HG02623 (cell line): ENCODE data around the gene MYOZ3.

Experiments
- ATAC-seq: cut with Tn5 transposase; IDR thresholded peaks from one replicate; pipeline ENCODE4 v1.9.1; 2021; ENCODE audit warnings: moderate library complexity; ENCODE audit not compliant: unreplicated experiment

MYOZ3 gene

DNA sequence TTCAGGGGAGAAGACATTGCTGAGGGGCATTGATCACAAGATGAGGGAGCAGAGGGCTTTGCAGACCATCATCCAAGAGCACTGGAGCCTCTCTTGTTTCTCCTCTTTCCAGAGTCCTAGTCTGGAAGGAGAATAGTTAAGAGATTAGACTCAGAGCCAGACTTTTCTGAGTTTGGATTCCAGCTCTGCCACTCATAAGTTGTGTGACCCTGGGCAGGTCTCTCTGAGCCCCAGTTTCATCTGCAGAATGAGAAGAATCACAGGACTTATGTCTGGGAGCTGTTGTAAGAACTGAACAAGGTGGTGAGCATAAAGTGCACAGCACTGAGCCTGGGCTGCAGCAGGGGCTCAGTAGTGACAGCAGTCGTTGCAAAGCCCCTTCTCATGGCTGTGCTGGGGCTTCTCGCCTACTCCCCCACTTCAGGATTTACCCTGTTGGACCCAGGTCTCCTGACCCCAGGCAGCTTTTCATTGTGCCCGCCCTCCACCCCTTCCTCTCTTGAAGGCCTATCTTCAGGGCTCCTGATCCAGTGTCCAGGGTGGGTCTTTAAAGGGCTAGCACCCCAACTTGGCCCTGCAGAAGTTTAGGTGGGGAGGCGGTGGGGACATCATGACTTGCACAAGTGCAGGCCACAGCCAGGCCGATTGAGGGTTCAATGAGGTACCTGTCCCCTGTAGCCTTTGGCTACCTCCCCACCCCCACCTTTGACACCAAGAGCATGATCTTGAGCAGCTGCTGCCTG lies 19.1 kb upstream of the MYOZ3 start:
- ATAC-seq: no peak

DNA sequence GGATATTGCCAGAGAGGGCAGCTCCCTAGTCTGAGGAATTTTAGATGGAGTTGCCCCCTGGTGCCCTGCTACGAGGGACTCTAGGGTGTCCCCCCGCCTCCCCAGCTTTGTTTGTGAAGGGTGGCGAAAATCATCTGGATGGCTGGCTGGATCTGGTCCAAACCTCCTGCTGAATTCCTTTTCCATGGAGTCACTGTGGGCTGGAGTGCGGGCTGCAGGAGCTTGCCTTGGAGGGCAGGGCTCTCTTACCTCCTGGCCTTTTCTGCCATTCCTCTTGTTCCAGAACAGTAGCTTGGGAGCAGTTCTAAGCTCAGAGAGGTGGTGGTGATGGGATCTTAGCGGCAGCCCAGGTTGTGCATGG lies 18.5 kb upstream of the MYOZ3 start:
- no peak for ATAC-seq

DNA sequence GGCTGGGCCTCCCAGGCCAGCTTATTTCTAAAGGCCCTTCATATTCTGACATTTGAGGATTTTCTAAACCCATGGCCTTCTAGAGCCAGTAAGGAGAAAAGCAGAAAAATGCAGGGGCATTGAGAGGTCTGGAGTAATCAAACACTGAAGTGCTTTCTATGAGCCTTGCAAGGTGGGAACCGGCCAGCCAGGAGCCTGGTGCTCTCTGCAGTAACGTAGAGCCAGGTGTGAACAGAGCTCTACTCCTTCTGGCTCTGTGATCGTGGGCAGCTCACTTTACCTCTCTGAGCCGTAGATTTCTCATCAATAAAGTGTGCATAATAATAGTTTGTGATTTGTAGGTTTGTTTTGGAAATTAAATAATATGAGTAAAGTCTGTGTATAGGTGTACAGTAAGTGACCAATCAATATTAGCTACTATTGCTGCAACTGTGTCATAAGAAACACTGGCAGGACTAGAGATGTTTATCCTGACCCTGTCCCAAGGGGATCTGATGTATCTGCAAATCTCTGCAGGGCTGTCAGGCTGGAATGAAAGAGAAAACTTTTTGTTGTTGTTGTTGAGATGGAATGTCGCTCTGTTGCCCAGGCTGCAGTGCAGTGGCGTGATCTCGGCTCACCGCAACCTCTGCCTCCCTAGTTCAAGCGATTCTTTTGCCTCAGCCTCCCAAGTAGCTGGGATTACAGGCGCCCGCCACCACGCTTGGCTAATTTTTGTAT lies 17.9 kb upstream of the MYOZ3 start:
- no peak for ATAC-seq

DNA sequence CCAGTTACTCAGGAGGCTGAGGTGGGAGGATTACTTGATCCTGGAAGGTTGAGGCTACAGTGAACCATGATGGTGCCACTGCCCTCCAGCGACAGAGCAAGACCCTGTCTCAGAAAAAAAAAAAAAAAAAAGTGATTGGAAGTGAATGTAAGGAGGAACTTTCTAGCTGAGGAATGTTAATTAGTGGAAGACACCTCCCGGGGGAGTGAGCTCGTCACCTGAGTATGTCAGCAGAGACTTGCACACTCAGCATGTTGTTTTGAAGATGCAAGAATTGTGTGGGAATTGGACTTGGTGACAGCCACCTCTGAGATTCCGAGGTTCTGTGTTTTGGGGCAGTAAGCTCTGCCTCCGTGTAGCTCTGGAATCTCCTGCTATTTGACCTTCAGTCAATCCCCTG lies 17.0 kb upstream of the MYOZ3 start:
- ATAC-seq: no peak

DNA sequence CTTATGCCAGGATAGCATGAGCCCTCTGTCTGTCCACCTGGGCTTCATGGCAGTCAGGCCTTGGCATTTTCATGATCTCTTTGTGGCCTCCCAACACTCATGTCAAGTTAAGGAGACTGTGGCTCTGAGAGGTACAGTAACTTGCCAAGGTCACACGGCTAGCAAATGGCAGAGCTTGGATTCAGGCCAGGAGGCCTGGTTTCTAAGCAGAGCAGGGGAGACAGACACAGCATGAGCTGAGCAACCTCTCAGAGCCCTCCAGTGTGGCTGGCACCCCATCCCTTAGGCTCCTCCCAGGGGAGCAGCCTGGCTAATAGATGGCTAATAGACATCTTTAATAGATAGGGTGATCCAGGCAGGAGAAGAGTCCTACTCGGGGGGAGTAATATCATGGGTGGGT lies 16.5 kb upstream of the MYOZ3 start:
- no peak for ATAC-seq

DNA sequence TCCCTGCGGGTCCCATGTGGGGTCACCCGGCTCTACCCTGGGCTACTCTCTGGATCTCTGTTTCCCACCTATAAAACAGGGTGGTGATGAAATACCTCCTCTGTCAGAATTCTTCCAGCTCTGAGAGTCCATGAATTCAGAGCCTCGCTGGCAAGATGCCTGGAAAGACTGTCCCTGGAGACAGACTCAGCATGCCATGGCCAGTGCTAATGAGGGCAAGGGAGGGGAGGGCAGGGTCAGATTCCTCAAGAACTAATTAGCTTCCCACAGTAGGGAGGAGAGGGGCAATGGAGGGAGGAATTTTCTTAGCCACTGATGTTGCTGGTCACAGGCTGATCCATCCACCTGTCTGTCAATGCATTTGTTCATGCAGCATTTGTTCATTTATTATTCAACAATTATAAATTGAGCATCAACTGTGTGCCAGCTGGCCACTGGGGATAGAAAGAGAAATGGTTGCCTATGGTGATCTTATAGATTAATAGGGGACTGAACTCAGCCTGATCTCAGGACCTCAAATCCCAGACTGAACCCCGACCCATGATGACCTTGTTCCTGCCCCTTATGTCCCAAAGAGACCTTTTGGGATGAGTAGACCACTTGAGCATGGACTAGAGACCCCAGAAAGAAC lies 15.9 kb upstream of the MYOZ3 start:
- no peak for ATAC-seq

DNA sequence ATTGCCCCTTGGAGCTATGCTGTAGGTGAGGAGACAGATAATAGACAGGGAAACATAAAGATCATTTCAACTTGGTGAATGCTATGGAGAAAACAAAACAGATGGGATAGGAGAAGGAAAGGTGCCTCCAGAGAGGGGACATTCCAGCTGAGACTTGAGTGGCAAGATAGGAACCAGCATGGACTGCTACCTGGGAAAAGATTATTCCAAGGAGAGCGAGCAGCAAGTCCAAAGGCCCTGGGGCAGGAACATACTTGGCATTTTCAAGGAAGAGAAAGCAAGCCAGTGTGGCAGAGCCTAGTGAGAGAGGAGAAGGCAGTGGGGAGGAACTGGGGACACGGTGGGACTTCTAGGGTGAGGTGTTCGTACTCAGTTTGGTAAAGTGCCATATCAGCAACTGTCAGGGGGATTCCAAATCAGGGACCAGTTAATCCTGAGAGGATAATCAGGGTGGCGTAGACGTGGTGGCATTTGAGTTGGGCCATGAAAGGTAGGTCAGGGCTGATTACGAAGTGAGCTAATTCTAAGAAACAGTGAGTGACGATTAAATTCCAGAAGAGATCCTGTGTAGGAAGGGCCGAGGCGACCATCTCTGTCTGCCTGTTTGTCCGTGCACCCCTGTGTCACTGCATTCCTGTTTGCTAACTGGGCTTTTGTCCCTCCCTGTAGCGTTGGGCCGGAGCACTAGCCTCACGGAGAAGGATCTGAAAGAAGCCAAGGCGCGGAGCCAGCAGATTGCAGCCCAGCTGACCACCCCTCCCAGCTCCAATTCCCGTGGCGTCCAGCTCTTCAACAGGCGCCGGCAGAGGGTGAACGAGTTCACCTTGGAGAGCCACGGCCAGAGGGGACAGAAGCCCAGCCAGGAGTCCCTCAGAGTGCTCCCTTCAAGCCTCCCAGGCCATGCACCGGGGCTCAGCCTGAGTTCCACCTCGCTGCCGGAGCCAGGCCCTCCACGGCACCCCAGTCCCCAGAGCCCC lies 13.5 kb upstream of the MYOZ3 start:
- ATAC-seq: no peak

DNA sequence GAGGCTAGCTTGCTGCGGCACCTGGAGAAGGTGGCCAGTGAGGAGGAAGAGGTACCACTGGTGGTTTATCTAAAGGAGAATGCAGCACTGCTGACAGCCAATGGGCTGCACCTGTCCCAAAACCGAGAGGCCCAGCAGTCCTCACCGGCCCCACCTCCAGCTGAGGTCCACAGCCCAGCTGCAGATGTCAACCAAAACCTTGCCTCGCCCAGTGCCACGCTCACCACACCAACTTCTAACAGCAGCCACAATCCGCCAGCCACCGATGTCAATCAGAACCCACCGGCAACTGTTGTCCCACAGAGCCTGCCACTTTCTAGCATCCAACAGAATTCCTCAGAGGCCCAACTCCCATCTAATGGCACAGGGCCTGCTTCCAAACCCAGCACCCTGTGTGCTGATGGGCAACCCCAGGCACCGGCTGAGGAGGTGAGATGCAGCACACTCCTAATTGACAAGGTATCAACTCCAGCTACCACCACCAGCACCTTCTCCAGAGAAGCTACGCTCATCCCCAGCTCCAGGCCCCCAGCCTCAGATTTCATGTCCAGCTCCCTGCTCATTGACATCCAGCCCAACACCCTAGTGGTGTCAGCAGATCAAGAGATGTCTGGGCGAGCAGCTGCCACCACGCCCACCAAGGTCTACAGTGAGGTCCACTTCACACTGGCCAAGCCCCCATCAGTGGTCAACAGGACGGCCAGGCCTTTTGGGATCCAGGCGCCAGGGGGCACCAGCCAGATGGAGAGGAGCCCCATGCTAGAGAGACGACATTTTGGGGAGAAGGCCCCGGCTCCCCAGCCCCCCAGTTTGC lies 12.6 kb upstream of the MYOZ3 start:
- no peak for ATAC-seq

DNA sequence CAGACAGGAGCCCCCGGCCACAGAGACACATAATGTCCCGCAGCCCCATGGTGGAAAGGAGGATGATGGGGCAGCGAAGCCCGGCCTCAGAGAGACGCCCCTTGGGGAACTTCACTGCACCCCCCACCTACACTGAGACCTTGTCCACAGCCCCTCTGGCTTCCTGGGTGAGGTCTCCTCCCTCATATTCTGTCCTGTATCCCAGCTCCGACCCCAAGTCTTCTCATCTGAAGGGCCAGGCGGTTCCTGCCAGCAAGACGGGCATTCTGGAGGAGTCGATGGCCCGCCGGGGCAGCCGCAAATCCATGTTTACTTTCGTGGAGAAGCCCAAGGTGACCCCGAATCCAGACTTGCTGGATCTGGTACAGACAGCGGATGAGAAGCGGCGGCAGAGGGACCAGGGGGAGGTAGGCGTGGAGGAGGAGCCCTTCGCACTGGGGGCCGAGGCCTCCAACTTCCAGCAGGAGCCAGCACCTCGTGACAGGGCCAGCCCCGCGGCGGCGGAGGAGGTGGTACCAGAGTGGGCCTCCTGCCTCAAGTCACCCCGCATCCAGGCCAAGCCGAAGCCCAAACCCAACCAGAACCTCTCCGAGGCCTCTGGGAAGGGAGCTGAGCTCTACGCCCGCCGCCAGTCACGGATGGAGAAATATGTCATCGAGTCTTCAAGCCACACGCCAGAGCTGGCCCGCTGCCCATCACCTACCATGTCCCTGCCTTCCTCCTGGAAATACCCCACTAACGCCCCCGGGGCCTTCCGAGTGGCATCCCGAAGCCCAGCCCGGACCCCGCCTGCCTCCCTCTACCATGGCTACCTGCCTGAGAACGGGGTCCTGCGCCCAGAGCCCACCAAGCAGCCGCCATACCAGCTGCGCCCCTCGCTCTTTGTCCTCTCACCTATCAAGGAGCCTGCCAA lies 11.7 kb upstream of the MYOZ3 start:
- no peak for ATAC-seq

DNA sequence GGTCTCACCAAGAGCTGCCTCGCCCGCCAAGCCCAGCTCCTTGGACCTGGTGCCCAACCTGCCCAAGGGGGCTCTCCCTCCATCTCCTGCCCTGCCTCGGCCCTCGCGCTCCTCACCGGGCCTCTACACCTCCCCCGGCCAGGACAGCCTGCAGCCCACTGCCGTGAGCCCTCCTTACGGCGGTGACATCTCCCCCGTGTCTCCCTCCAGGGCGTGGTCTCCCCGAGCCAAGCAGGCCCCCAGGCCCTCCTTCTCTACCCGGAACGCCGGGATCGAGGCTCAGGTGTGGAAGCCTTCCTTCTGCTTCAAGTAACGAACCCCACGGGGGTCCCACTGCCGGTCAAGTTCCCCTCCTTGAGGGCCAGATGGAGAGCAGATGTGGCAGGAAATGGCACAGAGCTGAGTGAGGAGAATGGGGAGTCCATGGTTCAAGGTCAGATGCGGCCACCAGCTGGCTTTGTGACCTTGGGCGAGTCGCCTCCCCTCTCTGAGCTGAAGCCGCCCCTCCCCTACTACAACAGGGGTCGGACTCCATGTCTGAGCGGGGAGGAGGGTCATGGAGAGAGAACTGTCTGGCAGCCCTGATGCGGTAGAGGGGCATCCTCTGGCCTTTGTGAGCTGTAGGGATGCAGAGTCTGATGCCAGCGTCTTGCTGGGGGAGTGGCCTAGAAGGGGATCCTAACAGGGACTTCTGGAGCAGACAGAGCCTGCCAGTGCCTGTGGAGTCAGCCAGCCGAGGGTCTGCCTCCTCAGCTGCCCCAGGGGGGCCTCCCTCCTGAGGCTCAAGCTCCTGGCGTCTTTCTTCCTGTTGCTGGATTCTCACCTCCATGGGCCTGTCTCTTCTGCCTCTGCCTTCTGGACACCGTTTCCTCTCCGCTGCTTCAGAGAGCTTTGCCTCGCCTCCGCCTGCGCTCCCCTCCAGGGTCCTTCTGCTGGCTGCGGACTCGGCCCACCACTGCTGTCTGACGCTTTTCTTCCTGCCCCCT lies 10.7 kb upstream of the MYOZ3 start:
- ATAC-seq: no peak

DNA sequence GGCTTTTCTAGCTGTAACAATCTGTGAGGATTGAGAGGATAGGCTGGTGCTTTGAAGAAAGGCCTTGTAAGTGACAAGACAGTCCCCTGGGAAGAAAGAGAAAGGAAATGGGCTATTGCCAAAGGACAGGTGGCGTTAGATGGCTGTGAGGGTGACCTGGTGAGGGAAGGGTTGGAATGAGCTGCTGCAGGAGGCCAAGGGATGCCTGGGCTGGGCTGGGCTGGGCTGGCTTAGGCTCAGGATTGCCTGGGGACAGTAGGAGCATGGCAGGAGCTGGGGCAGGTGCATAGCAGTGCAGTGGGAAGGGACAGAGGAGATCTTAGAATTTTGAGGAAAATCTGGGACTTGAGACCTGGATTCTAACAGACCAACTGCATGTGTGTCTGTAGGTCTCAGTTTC lies 9.7 kb upstream of the MYOZ3 start:
- no peak for ATAC-seq

DNA sequence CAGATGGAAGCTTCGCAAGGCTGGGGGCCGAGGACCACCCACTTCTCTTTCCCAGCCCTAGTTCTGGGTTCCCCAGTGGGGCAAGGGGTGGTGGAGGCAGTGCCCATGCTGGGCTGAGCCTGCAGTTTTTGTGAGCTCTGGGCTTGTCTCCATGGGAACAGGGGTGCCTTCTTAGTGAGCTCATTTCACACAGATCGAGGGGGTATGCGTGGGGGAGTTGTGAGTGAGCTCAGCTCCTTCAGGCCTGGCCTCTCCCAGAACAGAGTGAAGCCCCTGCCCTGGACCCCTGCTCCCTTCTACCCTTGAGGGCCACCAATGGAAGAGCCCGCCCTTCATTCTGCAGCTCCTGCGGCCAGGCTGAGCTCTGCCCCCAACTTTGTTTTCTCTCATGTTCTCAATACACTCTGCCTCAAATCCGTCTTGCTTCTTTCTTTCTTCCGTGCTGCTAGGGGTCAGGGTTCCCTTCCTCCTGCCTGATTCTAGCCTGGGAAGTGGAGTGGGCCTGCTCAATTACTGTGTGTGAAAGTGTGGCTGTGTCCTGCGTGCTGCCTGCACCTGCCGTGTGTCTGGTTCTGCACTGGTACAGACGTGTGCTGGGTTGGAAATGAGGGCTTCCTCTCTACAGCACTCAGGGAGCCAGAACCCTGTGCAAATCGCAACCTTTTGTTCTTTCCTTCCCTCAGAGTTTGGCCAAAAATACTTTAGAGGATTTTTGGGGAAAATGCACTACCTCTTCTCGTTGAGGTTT lies 9.0 kb upstream of the MYOZ3 start:
- no peak for ATAC-seq

DNA sequence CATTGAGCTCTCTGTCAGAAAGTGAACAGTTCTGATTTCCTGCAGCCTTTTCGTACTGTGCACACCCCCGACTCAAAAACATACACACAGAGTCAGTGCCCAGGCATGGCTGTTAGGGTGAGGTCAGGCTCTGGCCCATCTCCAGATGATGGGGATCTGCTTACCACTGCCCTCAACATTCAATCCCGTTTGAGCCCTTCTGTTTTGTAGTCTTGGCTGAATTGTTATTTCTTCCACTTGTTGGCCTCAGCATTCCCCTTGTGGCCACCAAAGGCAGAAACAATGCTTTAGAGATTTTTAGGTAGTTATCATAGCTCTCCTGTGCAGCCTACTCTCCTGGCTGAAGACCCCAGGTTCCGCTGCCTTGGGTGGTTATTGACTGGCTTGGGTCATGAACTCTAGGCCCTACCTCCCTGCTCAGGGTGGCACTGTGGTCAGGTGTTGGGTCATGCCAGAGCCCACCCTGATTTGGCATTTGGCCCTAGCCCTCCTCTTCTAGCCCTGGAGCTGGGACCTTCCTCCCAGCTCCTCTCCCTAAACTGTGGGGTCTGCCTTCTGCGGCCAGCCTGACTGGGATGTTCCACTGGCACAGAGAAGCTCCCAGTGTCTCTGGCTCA lies 7.8 kb upstream of the MYOZ3 start:
- no peak for ATAC-seq

DNA sequence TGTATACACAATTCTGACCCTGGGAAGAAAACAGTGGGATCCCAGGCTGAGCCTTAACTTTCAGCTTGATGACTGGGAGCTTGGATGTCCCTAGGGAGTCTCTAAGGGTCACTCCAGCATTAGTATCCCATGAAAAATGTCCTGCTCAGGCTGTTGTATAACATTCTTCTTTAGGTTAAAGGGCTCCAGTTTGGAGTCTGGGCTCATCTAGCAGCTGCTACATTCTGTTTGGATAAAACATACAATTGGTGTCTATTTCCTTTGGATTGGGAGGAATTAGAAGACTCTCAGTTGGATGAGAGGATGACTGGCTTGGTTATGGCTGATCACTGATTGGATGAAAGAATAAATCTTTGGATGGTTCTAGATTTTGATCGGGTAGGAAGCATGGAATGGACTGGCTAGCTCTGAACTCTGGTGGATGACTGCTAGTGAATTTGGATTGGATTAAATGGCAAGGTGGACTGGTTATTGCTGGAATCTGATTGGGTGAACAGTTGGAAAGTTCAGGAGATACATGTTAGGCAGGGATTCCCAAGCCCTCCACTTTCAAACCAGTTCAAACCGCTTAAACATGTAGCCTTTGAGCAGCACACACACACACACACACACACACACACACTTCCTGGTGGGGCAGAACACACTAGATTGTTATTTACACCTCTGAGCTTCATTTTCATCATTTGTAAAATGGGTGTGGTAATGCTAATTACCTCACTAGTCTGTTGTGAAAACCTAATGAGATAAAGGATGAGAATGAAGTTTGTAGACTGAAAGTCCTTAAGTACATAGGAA lies 7.1 kb upstream of the MYOZ3 start:
- ATAC-seq: no peak

DNA sequence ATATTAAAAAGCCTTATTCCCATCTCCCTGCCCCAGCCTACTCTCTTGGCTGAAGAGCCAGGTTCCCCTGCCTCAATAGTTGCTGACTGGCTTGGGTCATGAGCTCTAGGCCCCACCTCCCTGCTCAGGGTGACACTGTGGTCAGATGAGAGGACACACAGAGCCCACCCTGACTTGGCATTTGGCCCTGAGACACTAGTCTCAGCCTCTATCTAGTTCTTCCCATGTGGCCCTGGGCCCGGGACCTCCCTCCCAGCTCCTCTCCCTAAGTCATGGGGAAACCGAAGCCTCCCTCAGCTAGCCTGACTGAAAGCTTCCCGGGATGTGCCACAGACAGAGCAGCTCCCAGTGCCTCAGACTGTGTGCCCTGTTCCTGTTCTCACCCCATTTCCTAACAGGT lies 5.8 kb upstream of the MYOZ3 start:
- ATAC-seq: no peak
